ENCODE results near the gene RNF130. TPM values are rescaled to one million over a fixed set of nuclear protein-coding genes. Genes with fewer than 3 reads are reported as not detected.

RNF130 gene
- total and polyA plus RNA-seq, 9 of the 15 experiments (the other 6 are each of a cell fraction or from before 2014, with no cell fraction given) = 5.8 to 39.4 (median 27.1) TPM

DNA sequence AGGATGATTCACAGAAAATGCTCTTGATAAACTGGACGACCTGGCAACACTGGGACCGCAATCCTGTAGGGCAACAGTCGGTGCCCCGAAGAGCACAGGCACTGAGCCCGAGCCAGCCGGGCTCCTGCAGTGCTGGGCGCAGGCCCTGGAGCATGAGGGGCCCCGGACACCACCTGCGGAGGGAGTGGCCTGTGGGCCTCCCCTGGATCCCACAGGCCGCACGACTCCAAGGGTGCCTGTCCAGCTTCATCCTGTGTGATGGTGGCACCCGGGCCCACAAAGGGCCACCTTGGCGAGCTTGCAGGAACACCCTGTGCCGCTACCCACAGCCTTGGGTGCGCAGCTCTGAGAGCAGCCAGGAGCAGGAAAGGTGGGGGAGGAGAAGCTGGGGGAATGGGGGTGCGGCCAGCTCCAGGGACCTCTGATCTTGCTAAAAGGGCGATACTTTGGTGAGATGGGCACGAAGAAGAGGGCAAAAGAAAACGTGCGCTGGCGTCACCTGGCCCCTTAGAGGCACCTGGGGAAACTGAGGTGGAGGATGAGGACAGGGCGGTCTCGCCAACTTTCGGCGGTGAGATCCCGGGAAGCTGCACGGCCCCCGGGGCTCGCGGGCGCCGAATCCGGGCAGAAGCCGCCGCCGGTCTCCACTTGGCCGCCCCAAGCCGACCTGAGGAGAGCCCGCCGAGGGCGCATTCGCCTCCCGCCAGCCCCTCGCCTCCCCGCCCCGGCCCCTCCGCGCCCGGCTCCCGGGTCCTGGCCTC lies 164.6 kb downstream of the RNF130 start (continued):
- TF ChIP-seq ZBTB17 (CRISPR knock-in tag; IDR thresholded peaks at IDR 0.05) (no peak), BRD9 (IDR thresholded peaks at IDR 0.05; ENCODE audit: low read depth, partially characterized antibody) (no peak), POLR2G (IDR thresholded peaks at IDR 0.05; ENCODE audit: low read depth, low read length) (peak; percentile 46; the same call in 1 of the 2 replicates), GABPB1 (CRISPR knock-in tag; IDR thresholded peaks at IDR 0.05) (peak; percentile 60; the same call in 1 of the 2 replicates), ZNF324 (CRISPR knock-in tag; IDR thresholded peaks at IDR 0.05) (no peak), TBL1XR1 (IDR thresholded peaks at IDR 0.05; ENCODE audit: low read length in 2 of 2) (no peak), SPI1 (IDR thresholded peaks at IDR 0.05; ENCODE audit: borderline replicate concordance, low read depth, low read length) (no peak), KDM5B (IDR thresholded peaks at IDR 0.05; ENCODE audit: insufficient replicate concordance, low read depth, low read length) (peak; percentile 20), NFE2 (IDR thresholded peaks at IDR 0.05; ENCODE audit: low read depth) (no peak), PHTF2 (CRISPR knock-in tag; IDR thresholded peaks at IDR 0.05) (no peak), ELF2 (CRISPR knock-in tag; IDR thresholded peaks at IDR 0.05) (no peak)
- TF ChIP-seq, protein P1, sequence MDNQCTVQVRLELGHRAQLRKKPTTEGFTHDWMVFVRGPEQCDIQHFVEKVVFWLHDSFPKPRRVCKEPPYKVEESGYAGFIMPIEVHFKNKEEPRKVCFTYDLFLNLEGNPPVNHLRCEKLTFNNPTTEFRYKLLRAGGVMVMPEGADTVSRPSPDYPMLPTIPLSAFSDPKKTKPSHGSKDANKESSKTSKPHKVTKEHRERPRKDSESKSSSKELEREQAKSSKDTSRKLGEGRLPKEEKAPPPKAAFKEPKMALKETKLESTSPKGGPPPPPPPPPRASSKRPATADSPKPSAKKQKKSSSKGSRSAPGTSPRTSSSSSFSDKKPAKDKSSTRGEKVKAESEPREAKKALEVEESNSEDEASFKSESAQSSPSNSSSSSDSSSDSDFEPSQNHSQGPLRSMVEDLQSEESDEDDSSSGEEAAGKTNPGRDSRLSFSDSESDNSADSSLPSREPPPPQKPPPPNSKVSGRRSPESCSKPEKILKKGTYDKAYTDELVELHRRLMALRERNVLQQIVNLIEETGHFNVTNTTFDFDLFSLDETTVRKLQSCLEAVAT (IDR thresholded peaks at IDR 0.05) = no peak
- TF ChIP-seq, protein P2, sequence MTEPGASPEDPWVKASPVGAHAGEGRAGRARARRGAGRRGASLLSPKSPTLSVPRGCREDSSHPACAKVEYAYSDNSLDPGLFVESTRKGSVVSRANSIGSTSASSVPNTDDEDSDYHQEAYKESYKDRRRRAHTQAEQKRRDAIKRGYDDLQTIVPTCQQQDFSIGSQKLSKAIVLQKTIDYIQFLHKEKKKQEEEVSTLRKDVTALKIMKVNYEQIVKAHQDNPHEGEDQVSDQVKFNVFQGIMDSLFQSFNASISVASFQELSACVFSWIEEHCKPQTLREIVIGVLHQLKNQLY (CRISPR knock-in tag; conservative IDR thresholded peaks at IDR 0.05) = no peak
- TF ChIP-seq, protein P3, sequence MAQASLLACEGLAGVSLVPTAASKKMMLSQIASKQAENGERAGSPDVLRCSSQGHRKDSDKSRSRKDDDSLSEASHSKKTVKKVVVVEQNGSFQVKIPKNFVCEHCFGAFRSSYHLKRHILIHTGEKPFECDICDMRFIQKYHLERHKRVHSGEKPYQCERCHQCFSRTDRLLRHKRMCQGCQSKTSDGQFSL (CRISPR knock-in tag; IDR thresholded peaks at IDR 0.05) = peak; percentile 83
- TF ChIP-seq, protein P3 (tag; IDR thresholded peaks at IDR 0.05) = no peak
